GM21390 (cell line): Measurements from ENCODE around the gene DDIT3.
A peak's percentile ranks its signal among the peaks of the same experiment; 100 is the strongest.

Experiments
- ATAC-seq: cut with Tn5 transposase; IDR thresholded peaks from one replicate; pipeline ENCODE4 v1.9.1; 2021; ENCODE audit not compliant: unreplicated experiment

Gene DDIT3

DNA sequence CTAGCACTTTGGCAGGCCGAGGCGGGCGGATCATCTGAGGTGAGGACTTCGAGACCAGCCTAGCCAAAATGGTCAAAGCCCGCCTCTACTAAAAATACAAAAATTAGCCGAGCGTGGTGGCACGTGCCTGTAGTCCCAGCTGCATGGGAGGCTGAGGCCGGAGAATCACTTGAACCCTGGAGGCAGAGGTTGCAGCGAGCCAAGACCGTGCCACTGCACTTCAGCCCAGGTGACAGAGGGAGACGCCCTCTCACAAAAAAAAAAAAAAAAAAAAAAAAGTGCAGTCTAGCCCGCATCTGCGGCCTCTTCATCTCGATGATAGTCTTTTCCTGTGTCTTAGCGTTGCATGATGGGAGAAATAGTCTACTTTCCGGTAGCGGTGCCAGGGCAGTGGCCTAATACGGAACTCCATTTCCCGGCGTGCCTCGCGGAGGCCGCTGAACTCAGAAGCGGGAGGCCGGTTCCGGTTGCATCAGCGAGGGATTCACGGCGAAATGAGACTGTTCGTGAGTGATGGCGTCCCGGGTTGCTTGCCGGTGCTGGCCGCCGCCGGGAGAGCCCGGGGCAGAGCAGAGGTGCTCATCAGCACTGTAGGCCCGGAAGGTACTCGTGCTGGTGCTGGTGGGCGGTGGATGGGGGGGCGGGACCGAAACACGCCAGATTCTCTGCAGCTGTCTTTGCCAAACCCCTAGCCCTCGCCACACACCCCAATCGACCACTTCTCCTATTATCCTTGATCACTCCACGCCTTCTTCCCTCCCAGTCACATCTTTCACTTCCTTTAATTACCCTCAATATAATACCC lies 32.5 kb downstream of the DDIT3 start, which contains the start of gene MARS1:
Gene MARS1, plus strand, starts transcription at position 472 of the 805 bp plus-strand sequence. Its CDS starts 23 bp downstream, at position 495.
- ATAC-seq, result peak; percentile 98

DNA sequence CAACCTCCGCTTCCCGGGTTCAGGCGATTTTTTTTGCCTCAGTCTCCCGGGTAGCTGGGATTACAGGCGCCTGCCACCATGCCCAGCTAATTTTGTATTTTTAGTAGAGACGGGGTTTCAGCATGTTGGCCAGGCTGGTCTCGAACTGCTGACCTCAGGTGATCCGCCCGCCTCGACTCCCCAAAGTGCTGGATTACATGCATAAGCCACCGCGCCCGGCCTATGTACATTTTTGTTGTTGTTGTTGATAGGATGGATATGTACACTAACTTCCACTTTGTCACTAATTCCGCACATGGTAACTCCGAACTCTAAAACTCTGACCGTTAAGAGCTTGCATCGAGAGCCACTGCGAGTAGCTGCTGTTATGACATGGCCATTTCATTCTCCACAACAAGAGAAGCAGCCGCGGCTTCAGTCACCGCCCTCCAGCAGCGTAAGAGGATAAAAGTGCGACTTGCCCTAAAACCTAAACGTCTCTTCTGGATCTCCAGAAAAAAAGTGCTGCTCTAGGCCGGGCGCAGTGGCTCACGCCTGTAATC lies 33.2 kb downstream of the DDIT3 start:
- no peak for ATAC-seq

DNA sequence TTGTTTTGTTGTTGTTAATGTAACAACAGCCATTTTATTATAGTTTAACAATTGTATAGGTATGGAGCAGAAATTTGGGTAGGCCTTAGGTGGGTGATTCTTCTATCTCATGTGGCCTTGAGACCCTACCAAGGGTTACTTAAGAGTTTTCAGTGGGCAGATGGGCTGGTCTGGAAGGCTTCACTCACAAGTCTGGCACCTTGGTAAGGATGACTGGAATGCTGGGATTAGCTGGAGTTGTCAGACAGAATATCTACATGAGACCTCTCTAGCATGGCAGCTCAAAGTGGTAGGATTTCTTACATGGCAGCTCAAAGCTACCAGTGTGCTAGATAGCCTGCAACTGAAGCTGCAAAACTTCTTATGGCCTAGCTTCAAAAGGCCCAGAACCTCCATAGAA lies 34.6 kb downstream of the DDIT3 start:
- ATAC-seq, result no peak

DNA sequence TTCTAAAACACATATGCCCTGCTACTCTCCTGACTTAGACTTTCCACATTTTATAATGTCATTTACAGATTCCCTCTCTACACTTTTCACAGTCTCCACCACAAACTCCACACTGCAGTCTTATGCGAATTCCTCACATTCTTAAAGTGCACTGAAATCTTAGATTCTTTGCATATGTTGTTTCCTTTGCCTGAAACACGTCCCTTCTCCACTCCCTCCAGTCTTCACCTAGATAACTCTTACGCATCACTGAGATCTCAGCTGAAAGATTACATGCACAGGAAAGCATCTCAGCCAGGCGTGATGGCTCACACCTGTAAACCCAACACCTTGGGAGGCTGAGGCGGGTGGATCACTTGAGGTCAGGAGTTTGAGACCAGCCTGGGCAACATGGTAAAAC lies 36.8 kb downstream of the DDIT3 start:
- no peak for ATAC-seq

DNA sequence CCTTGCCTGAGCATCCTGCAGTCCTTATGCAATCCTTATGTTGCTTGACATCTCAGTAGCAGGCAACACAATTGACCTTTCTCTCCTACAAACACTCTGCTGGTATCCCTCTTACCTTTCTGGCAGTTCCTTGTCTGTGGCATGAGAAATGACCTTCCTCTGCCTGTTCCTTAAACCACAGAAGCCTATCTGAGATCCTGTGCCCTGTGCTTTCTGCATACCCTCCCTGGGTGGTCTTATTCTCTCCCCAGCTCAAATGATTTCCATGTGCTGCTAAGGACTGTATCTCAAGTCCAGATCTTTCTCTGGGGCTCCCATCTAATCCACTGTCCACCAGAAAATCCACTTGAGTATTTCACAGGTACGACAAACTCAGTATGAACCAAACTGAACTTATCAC lies 38.6 kb downstream of the DDIT3 start:
- ATAC-seq, result no peak

DNA sequence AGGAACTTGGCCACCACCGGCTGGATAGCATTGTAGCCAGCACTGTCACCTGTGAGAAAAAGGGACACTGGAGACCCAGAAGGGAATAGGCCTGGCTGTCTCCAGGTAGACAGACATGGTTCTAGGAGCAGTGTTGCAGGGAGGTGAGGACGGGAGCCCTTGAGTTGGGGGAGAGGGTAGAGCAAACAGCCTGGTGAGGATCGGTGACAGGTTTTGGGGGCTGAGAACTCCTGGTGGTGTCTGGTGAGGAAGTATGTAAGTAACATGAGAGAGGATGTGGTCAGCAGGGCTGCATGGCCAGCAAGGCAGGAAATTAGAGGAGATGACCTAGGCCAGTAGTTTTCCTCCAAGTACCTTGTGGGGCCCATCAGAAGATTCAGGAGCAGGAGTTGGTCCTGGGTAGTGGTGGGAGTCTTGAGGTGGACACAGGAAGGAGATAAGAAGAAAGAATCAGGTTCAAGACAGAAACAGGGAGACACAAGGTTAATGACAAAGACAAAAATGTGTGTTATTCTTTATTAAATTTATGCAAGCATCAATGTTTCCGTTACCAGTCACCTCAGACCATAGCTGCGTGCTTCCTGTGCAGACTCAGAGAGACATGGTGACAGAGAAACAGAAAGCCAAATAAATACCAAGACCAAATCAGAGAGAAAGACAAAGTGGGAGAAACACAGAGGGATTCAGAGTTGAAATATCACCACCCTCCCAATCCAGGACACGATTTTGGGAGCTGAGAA lies 40.8 kb downstream of the DDIT3 start, which contains the start of gene ARHGAP9:
Gene ARHGAP9, minus strand, starts transcription at position 491 of the 740 bp plus-strand sequence. Its CDS starts 460 bp downstream, at position 31.
- peak; percentile 38 for ATAC-seq

DNA sequence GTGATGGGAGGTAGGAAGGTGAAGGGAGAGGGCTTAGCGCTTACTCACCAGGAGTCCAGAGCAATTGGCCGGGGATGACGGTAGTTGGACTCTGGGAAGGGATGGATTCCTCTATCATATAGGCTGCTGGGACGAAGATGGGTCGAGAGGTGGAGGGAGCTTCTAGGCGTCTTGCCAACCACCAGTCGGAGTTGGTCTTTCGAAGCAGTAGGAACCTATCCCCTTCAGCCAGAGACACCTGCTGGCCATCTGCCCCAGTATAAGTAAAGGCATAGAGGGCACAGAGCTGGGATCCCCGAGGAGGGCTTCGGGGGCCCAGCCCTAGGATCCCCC lies 41.3 kb downstream of the DDIT3 start:
- no peak for ATAC-seq

DNA sequence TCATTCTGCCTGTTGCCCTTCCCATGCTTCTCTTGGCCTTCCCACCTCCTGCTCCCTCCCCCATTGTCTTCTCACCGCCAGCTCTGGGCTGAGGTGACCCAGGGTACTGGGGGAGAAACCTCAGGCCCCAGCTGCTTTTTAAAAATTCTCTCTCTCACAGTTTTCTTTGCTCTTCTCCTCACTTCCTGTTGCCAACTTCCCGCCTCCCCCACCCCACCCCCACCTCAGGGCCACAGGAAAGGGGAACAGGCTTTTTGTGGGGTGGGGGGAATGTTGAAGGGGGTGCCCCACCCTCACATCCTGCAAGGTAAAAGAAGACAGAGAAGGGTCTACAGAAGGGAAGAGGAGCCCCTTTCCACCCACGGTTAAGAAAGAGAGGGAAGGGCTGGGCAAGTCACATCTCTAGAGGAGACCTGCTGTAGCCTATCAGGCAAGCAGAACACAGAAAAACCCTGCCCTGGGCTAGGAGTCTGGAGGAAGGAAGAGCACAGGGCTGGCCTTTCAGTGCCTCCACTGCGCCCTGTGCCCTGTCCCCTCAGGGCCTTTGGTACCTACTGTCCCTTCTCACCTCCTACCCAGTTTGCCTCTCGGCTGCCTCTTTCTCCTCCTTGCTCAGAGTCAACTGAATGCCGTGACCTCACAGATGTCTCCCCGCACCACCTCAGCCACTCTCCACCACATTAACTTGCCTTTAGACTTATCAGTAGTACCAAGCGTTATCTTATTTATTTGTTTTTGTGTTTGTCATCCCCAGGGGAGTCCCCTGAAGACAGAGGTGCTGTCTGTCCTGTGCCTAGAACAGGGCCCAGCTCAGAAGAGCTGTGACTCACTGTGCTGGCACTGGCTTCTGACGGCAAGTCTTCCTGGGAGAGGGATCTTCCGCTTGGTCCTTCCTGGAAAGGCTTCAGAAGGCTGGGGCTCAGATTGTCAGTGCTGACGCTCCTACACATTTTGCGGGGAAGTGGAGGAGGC lies 42.3 kb downstream of the DDIT3 start:
- ATAC-seq, result peak; percentile 51

DNA sequence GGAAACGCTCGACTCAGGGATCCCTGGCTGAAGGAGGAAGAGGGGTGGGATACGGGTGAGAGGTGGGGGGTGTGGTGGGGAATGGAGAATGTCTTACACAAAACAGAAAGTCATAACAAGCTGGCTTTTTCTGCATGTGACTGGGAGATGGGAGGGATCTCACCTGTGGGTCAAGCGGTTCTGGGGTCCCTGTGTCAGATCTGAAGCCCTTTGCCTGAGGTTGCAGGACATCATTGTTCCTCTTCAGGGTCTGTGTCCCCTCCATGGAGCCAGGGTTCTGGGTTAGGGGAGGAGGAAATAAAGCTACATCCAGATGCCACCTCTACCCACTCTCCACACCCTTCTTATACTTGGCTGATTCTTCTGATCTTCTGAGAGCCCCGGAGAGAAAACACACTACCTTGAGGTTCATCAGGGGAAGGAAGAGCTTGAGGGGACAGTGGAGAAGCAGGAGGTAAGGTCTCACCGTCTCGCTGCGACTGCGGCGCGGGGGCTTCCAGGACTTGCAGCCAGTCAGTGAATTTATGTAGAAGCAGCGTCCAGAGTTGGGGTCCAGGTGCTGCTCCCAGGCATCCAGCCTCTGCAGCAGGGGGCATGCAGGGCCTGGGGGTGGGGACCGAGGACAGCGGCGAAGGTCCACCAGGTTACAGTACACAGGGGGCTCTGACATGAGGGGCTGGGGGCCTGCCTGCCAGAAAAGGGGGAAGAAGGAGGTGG lies 43.2 kb downstream of the DDIT3 start:
- no peak for ATAC-seq

DNA sequence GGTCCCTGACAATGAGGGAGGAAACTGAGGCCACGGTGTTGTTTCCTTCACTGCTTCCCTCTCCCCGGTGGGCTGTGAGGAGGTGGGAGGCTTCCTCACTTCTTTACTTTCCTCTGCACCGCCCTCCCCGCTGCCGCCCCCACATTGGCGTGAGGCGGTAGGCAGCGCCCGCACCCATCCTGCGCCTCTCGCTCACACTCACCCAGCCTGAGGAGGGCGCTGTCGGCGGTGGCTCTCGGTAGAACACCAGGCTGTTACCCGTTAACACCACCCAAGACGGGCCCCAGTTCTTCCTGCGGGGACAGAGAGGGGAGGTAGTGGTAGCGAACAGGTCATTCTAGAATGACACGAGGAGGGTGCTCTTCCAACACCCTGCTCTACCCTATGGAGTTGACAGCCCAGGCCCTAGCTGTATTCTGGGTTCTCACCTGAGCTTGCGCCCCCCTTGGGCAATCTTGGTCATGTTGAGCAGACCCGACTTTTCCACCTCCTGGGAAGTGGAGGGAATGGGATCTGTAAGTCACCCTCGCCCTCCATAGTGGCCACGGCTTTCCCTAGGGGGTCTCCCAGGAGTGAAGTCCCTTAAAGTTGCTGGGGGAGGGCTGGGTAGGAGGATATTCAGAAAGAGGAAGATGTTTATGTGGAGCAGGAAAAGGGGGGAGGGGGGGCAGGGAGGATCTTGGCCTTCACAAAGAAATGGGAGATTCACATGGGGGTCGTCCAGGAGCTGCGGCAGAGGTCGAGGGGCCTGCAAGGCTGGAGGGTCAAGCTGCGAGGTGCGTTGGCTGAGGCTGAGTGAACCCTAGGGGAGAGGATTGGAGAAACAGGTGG lies 43.9 kb downstream of the DDIT3 start:
- no peak for ATAC-seq

DNA sequence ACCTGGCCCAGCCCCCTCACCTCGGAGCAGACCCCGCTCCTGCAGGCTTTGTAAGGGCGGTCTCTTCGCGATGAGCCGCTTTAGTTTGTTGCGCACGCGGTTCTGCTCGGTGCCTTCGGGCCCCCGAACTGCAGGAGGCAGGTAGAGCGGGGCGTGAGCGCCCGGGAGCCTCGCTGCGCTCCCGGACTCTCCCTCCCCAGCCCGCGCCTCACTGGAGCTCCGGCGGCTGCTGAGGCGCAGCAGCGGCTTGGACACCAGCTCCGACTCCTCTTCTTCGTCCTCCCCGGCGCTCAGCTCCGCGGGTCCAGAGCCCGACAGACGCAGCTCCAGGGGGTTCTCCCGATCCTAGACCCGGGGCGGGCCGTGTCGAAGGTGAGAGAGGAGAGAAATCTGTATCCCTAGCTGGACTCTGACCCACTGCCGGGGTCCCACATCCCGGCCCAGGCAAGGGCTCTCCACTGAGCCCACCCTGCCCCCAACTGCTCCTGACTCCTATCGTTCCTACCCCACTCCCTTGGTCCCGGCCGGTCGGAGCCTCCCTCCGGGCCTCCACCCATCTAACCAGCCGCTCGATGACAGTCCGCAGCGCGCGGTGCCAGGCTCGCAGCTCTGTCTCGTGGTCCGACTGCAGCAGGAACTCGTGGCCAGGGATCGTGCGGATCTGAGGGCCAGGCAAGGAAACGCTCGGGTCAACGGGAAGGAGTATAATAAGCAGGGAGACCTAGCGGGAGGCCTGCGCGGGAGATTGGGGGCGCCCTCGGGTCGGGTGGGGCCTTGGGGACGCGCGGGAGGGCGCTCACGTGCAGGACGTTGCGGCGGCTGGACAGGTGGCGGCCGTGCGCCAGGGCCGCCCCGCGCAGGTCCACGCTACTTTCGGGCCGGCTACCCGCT lies 44.8 kb downstream of the DDIT3 start:
- no peak for ATAC-seq

DNA sequence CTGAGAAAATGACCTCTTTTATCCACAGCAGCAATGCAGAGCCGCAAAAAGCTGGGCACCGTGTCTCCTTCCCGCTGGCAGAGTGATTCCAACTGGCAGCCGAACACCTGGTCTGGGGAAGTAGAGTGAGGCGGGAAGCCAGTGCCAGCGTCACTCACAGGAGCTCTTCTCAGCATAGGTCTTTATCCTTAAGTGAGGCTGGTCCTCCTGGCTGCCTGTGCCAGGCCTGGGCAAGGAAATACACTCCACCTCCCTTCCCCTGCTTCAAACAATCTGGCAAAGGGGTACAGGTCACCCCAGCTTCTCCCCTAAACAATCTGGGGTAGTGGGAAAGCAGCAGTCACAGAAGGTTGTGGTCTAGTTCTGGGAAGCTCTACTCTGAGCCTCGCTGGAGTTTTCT lies 45.5 kb downstream of the DDIT3 start:
- ATAC-seq, result no peak

DNA sequence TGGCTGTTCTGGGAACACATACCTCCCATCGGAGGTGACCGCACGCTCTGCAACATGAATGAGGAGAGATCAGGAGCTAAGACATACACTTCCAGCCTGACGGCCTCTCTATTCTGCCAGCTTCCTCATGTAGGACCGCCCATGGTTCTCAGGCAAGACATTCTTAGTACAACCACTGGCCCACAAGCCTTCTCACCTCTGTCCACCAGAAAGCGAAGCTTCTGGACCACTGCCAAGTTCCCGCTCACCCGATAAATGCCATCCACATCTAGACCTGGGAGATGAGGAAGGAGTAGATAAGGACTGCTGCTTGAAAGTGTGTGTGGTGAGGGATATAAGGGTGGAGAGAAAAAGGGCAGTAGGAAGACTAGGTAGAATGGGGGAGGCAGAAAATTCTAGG lies 45.9 kb downstream of the DDIT3 start:
- ATAC-seq, result no peak

DNA sequence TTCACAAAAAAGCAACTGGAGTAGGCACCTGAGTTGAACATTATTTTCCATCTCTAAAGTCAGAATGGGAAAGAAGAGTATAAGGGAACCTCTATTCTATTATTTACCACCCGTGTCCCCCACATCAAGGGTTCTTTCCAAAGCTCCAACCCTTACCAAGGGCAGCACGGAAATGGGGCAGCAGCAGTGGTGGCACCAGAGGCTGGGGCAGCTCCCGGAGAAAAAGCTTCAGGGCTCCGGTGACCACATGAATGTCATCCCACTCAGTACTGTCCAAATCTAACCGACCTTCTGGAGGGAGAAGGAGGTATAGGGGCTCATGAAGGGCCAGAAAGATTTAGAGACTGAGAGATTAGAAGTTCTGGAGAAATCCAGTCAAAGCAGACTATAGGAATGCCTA lies 46.4 kb downstream of the DDIT3 start:
- no peak for ATAC-seq

DNA sequence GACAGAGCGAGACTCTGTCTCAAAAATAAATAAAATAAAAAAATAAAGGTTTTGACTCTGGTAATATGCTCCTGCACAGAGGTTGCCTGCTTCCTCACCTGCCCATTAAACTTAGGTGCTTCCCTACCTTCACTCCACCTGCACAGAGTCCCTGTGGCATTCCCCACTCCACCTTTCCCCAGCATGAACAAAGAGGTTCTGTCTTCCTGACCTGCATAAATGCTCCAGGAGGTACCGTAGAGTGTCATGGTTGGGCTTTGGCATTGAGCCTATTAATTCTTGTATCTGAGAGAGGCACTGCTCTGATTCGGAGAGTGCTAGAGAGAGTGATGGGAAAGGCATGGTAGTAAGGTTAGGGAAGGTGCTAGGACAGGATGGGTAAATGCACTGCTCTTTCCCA lies 46.9 kb downstream of the DDIT3 start:
- no peak for ATAC-seq

DNA sequence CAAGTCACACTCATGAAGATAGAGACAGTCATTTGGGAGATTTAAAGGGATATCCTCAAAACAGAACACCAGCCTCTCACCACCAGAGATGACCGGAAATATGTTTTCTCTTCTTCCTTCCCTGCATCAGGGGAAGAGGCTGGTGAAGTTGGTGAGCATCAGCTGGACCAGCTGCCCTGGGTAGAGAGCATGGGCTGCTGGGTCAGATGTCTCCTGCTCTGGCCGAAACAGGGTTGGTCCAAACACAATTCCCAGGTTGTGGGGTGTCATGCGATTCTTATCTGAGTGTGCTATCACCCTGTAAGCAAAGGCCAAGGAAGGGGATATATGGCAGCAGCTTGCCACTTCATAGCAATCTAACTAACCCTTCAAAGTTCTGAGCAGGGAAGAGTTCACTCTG lies 47.9 kb downstream of the DDIT3 start:
- ATAC-seq, result no peak

DNA sequence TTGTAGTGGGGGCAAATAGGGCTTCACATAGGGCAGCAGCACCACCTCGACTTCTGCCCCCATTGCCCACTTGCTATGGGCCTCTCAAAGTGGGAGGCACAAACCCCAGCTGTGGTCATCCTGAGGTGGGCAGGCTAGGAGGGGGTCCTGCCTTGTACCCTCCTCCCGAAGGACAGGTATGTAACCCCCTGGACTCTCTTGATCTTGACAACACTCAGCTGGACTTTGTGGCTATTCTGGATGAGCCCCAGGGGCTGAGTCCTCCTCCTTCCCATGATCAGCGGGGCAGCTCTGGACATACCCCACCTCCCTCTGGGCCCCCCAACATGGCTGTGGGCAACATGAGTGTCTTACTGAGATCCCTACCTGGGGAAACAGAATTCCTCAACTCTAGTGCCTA lies 48.7 kb downstream of the DDIT3 start:
- ATAC-seq, result no peak

DNA sequence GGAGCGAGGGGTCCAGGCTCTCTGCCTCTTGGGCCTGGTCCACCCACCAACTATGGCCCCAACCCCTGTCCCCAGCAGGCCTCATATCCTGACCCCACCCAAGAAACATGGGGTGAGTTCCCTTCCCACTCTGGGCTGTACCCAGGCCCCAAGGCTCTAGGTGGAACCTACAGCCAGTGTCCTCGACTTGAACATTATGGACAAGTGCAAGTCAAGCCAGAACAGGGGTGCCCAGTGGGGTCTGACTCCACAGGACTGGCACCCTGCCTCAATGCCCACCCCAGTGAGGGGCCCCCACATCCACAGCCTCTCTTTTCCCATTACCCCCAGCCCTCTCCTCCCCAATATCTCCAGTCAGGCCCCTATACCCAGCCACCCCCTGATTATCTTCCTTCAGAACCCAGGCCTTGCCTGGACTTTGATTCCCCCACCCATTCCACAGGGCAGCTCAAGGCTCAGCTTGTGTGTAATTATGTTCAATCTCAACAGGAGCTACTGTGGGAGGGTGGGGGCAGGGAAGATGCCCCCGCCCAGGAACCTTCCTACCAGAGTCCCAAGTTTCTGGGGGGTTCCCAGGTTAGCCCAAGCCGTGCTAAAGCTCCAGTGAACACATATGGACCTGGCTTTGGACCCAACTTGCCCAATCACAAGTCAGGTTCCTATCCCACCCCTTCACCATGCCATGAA lies 49.2 kb downstream of the DDIT3 start:
- ATAC-seq, result no peak
